ENCODE results near the gene KIF26B.

KIF26B gene

DNA sequence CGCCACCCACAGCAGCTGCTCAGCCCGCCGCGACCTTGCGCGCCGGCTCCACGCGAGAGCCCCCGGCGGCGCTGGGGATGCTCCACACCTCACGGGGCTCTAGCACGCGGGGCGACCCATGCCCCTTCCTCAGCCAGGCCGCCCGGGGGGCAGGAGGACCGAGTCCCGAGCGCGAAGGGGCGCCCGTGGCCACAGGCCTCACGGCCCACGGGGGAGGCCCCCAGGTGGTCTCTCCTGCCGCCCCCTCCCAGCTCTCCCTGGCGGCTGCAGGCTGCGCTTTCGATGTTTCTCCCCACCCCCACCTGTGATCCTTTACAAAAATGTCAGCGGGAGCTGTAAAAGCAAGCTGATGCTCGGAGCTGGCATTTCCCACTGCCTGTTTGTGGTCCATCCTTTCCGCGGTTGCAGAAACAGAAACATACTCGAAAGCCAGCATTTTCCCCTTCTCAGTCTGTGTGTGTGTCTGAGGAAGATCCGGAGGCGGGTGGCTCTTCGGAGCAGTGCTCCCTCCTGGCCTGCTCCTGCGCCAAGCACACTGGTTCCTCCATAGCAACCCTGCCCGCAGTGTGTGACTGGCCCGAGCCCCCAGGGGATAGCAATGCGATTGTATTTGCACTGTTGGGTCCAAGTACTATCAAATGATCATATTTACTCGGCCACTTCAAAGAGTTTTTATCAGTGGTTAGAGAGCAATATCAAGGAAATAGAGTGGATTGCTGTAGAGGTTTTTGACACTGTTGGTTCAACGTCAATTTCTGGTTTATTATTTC, 2.1 kb downstream of the KIF26B start:
- TF ChIP-seq, protein P1, sequence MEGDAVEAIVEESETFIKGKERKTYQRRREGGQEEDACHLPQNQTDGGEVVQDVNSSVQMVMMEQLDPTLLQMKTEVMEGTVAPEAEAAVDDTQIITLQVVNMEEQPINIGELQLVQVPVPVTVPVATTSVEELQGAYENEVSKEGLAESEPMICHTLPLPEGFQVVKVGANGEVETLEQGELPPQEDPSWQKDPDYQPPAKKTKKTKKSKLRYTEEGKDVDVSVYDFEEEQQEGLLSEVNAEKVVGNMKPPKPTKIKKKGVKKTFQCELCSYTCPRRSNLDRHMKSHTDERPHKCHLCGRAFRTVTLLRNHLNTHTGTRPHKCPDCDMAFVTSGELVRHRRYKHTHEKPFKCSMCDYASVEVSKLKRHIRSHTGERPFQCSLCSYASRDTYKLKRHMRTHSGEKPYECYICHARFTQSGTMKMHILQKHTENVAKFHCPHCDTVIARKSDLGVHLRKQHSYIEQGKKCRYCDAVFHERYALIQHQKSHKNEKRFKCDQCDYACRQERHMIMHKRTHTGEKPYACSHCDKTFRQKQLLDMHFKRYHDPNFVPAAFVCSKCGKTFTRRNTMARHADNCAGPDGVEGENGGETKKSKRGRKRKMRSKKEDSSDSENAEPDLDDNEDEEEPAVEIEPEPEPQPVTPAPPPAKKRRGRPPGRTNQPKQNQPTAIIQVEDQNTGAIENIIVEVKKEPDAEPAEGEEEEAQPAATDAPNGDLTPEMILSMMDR (IDR thresholded peaks at IDR 0.05; ENCODE audit: insufficient read depth, low read length, poor library complexity, severe bottlenecking) = no peak
- TF ChIP-seq EZH2phosphoT487 (conservative IDR thresholded peaks at IDR 0.05; ENCODE audit: low read length) = no peak
- Histone ChIP-seq H3K9me3 (ENCODE audit: insufficient read depth, low read length) (no peaks in the 10 kb centered on the region), H3K27me3 (ENCODE audit: low read length) (no peaks in the 10 kb centered on the region), H3K4me3 (ENCODE audit: insufficient read depth, low read length, poor library complexity, severe bottlenecking) (no peak overlapping the region), H4K20me1 (ENCODE audit: low read depth, low read length) (no peaks in the 10 kb centered on the region), H3F3A (ENCODE audit: insufficient read depth) (no peaks in the 10 kb centered on the region), H3K9ac (ENCODE audit: low read length) (no peak overlapping the region), H3K27ac (ENCODE audit: low read depth, low read length) (no peak overlapping the region), H3K79me2 (ENCODE audit: insufficient read depth, low read length) (no peaks in the 10 kb centered on the region), H3K4me2 (ENCODE audit: low read depth, low read length, poor library complexity, severe bottlenecking) (peak overlapping the region; percentile 42), H3K9me2 (replicated peaks; ENCODE audit: insufficient read depth, low read length) (no peaks in the 10 kb centered on the region), H3K36me3 (ENCODE audit: low read length) (no peaks in the 10 kb centered on the region), H2AFZ (ENCODE audit: low read depth, low read length, severe bottlenecking) (peak overlapping the region; percentile 18)

DNA sequence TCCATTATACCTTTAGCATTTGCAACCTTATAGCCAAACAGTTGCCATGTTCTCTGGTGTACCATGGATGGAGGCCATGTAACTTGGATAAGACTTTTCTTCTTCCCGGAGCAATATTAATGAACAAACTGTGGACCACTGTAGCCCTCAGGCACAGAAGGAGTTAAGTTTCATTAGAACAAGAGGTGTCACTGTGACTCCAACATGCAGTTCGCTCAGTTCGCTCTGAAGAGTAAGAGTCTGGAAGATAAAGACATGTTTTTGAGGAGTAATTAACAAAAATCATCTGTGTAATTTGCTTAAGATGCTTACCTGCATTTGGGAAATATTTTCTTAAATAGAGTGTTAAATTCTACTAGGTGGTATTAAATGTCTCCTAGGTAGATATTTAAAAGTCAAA, 4.1 kb downstream of the KIF26B start:
- no peak overlapping the region for H3K9ac ChIP-seq (ENCODE audit: low read length)
- no peak overlapping the region for H3K27ac ChIP-seq (ENCODE audit: low read depth, low read length)
- H3K9me3 ChIP-seq (ENCODE audit: insufficient read depth, low read length) = no peaks in the 10 kb centered on the region
- H3K27me3 ChIP-seq (ENCODE audit: low read length) = no peaks in the 10 kb centered on the region
- no peak overlapping the region for H3K4me2 ChIP-seq (ENCODE audit: low read depth, low read length, poor library complexity, severe bottlenecking)
- H3K9me2 ChIP-seq (replicated peaks; ENCODE audit: insufficient read depth, low read length) = no peaks in the 10 kb centered on the region
- no peak overlapping the region for H3K4me3 ChIP-seq (ENCODE audit: insufficient read depth, low read length, poor library complexity, severe bottlenecking)
- no peaks in the 10 kb centered on the region for H4K20me1 ChIP-seq (ENCODE audit: low read depth, low read length)
- no peak overlapping the region for H2AFZ ChIP-seq (ENCODE audit: low read depth, low read length, severe bottlenecking)
- TF ChIP-seq, protein P1 (IDR thresholded peaks at IDR 0.05; ENCODE audit: insufficient read depth, low read length, poor library complexity, severe bottlenecking) = no peak
- no peak for TF ChIP-seq EZH2phosphoT487 (conservative IDR thresholded peaks at IDR 0.05; ENCODE audit: low read length)
- no peaks in the 10 kb centered on the region for H3K36me3 ChIP-seq (ENCODE audit: low read length)
- no peaks in the 10 kb centered on the region for H3F3A ChIP-seq (ENCODE audit: insufficient read depth)
- no peaks in the 10 kb centered on the region for H3K79me2 ChIP-seq (ENCODE audit: insufficient read depth, low read length)

DNA sequence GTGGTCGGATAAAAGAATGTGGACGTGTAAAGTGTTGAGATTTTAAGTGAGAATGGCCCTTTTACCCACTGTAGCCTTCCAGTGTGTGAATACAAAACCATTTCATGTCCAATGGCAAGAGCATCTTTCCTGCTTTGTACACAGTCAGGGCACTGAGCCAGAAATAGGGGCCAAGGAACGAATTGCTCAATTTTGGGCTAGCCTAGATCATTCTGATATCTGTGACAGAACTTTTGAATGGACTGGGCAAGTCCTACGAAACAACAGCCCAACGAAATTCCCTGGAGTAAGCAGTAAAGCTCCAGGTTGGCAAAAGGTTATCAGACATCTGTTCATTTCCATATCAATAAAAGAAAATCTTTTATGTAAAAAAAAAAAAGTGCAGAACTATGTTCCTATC, 5.5 kb downstream of the KIF26B start:
- Histone ChIP-seq H3K9me2 (replicated peaks; ENCODE audit: insufficient read depth, low read length) (no peaks in the 10 kb centered on the region), H3K4me3 (ENCODE audit: insufficient read depth, low read length, poor library complexity, severe bottlenecking) (no peak overlapping the region), H3K27me3 (ENCODE audit: low read length) (no peaks in the 10 kb centered on the region), H3K79me2 (ENCODE audit: insufficient read depth, low read length) (no peaks in the 10 kb centered on the region), H3K9ac (ENCODE audit: low read length) (no peak overlapping the region), H3F3A (ENCODE audit: insufficient read depth) (no peaks in the 10 kb centered on the region), H2AFZ (ENCODE audit: low read depth, low read length, severe bottlenecking) (no peak overlapping the region), H3K9me3 (ENCODE audit: insufficient read depth, low read length) (no peaks in the 10 kb centered on the region), H4K20me1 (ENCODE audit: low read depth, low read length) (no peaks in the 10 kb centered on the region), H3K27ac (ENCODE audit: low read depth, low read length) (no peak overlapping the region), H3K36me3 (ENCODE audit: low read length) (no peaks in the 10 kb centered on the region), H3K4me2 (ENCODE audit: low read depth, low read length, poor library complexity, severe bottlenecking) (no peak overlapping the region)
- TF ChIP-seq, protein P1 (IDR thresholded peaks at IDR 0.05; ENCODE audit: insufficient read depth, low read length, poor library complexity, severe bottlenecking) = no peak
- TF ChIP-seq EZH2phosphoT487 (conservative IDR thresholded peaks at IDR 0.05; ENCODE audit: low read length) = no peak

Data from SU-DHL-6 (cell line).